Fibroblast of villous mesenchyme (primary cell): ENCODE data around the gene CFAP54. TPM values are rescaled to one million over a fixed set of nuclear protein-coding genes. Genes with fewer than 3 reads are reported as not detected.
"Not testable (repeated sequence)": the region's sequence is repeated elsewhere in the genome, so short reads cannot be mapped to it uniquely, and the experiment has no call there.

Experiments
- DNase-seq: peaks from one replicate; pipeline ENCODE4 v3.0.0-alpha.2; 2010; ENCODE audit warnings: low read depth
- H3K4me3 ChIP-seq: 2 replicates; pipeline ENCODE4 v1.5.1; 2011; ENCODE audit warnings: low read depth, mild to moderate bottlenecking, low read length
- CTCF ChIP-seq: IDR thresholded peaks from 2 replicates; pipeline ENCODE4 v1.5.1; 2012; ENCODE audit warnings: low read depth, mild to moderate bottlenecking, low read length; ENCODE audit not compliant: insufficient read depth
- total RNA-seq: library from RNA; depleted of rRNA; stranded (reverse); fragments of >200 nt; gene quantifications from 2 replicates; pipeline ENCODE4 v1.2.3, GENCODE V29; 2012

CFAP54 gene
- total RNA-seq, 1 donor = 0.86 TPM

- TF ChIP-seq CTCF = no peak
- DNase-seq = no peak
- no peak overlapping the region for H3K4me3 ChIP-seq
Measured at GRCh38 chr12:96570579-96570978, 81.2 kb downstream of the CFAP54 start.

- no peak for DNase-seq
- H3K4me3 ChIP-seq = no peak overlapping the region
- TF ChIP-seq CTCF = no peak
Measured at GRCh38 chr12:96571101-96571862, 81.9 kb downstream of the CFAP54 start.

GRCh38 chr12:96578526-96579125 is 89.2 kb downstream of the CFAP54 start:
- H3K4me3 ChIP-seq = no peak overlapping the region
- peak; percentile 66 for TF ChIP-seq CTCF
- peak; percentile 64 for DNase-seq

GRCh38 chr12:96585977-96586376 is 96.6 kb downstream of the CFAP54 start:
- H3K4me3 ChIP-seq = no peak overlapping the region
- no peak for DNase-seq
- TF ChIP-seq CTCF = no peak

GRCh38 chr12:96587691-96588090 is 98.3 kb downstream of the CFAP54 start:
- no peak overlapping the region for H3K4me3 ChIP-seq
- DNase-seq = no peak
- TF ChIP-seq CTCF = no peak

GRCh38 chr12:96590970-96591369 is 101.6 kb downstream of the CFAP54 start:
- no peak for DNase-seq
- H3K4me3 ChIP-seq = no peak overlapping the region
- no peak for TF ChIP-seq CTCF

- not testable (repeated sequence) for H3K4me3 ChIP-seq, DNase-seq
Measured at GRCh38 chr12:96604374-96604773, 115.0 kb downstream of the CFAP54 start.
